Activated CD4-positive, alpha-beta T cell treated with anti-CD3 and anti-CD28 coated beads, Interleukin-2, amount 10 ng/mL, durations not matched to agents 24 days and 14 days (primary cell): Measurements from ENCODE around the gene TYK2. TPM values are rescaled to one million over a fixed set of nuclear protein-coding genes. Genes with fewer than 3 reads are reported as not detected.
"Not testable (repeated sequence)": the region's sequence is repeated elsewhere in the genome, so short reads cannot be mapped to it uniquely, and the experiment has no call there.

ENCODE experiments used
- DNase-seq: peaks from one replicate; pipeline ENCODE4 v3.0.0; 2022
- H3K27ac Mint-ChIP-seq: one replicate; pipeline ENCODE4 v1.8.0; 2022; ENCODE audit warnings: mild to moderate bottlenecking, mixed read lengths
- H3K27me3 Mint-ChIP-seq: one replicate; pipeline ENCODE4 v1.8.0; 2022; ENCODE audit warnings: mixed read lengths
- H3K36me3 Mint-ChIP-seq: one replicate; pipeline ENCODE4 v1.8.0; 2022; ENCODE audit warnings: low read depth, mild to moderate bottlenecking, mixed read lengths
- H3K4me1 Mint-ChIP-seq: one replicate; pipeline ENCODE4 v1.8.0; 2021; ENCODE audit warnings: mixed read lengths
- H3K4me3 Mint-ChIP-seq: one replicate; pipeline ENCODE4 v1.8.0; 2022; ENCODE audit warnings: mild to moderate bottlenecking, moderate library complexity, mixed read lengths
- H3K9me3 Mint-ChIP-seq: one replicate; pipeline ENCODE4 v1.8.0; 2021; ENCODE audit warnings: mixed read lengths
- intact Hi-C: fragments of 100-400 bp; cut with micrococcal nuclease; formaldehyde crosslinking; loops from one replicate; pipeline ENCODE4 v1.15.1; 2023
- total RNA-seq: library from RNA; stranded (reverse); gene quantifications from 2 replicates; pipeline ENCODE4 v1.2.3, GENCODE V29; 2022

Gene TYK2
- total RNA-seq, 1 donor from 2014 or later: 255 TPM

DNA sequence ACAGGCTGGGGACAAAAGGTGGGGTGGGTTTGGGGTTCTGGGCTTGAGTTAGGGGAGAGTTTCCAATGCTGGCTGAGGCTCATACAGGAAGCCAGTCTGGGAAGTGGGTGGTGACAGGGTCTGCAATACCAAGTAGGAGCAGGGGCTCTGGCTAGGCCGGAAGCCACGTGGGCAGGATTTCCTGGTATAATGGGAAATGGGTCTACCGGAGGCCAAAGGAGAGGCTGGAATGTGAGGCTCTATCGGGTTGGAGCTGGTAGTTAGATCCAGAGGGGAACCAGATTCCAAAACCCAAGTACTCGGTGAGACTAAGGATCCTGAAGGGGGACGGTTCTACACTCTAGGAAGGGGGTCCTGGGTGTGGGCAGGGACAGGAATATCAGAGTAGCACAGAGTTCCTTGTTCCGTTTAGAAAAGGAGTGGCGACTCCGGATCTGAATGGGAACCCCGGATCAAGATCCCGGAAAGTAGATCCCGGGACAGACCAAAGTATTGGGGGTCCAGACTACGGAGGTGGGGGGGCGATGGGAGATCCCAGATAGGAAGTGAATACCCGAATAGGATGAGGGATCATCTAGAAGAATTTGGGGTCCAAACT is 22.2 kb upstream of the TYK2 start:
- Mint-ChIP-seq H3K27ac (peak overlapping the region; percentile 98), H3K4me1 (peaks cover 55% of the 10 kb centered on the region), H3K36me3 (peaks cover 47% of the 10 kb centered on the region), H3K27me3 (no peaks in the 10 kb centered on the region), H3K9me3 (no peaks in the 10 kb centered on the region), H3K4me3 (peak overlapping the region; percentile 99)
- intact Hi-C loops: loop anchor here (2.0 to 5.0 kb wide), 5 partner anchors 70 to 295 kb away; partner anchors contain the start of genes CDKN2D, ILF3, KRI1 and PPAN
- peak; percentile 76 for DNase-seq

DNA sequence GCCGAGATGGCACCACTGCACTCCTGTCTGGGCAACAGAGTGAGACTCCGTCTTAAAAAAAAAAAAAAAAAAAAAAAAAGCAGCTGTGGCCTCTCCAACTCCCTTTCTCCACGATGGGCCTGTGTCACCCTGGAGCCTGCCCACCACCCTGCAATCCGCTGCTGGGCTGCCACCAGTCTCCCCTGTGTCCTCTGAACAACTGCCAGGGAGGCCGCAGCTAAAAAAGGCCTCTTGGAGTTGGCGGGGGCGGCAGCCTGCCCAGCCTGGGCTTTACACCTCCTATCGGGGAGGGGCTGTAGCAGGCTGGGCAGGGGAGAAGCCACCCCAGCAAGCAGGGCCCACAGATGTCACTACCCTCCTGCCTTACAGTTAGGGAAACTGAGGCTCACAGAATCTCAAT is 19.5 kb upstream of the TYK2 start:
- Mint-ChIP-seq H3K27ac (no peak overlapping the region), H3K4me3 (peak overlapping the region; percentile 99), H3K27me3 (no peaks in the 10 kb centered on the region), H3K4me1 (peaks cover 35% of the 10 kb centered on the region), H3K36me3 (peaks cover 62% of the 10 kb centered on the region), H3K9me3 (no peaks in the 10 kb centered on the region)
- DNase-seq: no peak
- intact Hi-C loops: loop anchor here (5.0 kb wide), 3 partner anchors 167 to 293 kb away; partner anchors contain the start of genes CDKN2D, ILF3, KRI1 and PPAN

DNA sequence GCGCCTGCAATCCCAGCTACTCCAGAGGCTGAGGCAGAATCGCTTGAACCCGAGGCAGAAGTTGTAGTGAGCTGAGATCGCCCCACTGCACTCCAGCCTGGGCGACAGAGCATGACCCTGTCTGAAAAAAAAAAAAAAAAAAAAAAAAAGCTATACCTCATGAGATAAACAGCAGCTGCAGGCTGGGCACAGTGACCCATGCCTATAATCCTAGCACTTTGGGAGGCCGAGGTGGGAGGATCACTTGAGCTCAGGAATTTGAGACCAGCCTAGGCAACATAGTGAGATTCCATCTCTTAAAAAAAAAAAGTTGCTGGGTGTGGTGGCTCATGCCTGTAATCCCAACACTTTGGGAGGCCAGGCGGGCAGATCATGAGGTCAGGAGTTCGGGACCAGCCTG is 19.0 kb upstream of the TYK2 start:
- Mint-ChIP-seq H3K4me1 (peaks cover 31% of the 10 kb centered on the region), H3K36me3 (peaks cover 66% of the 10 kb centered on the region)
- H3K27me3 Mint-ChIP-seq, H3K27ac Mint-ChIP-seq, H3K4me3 Mint-ChIP-seq, intact Hi-C loops, H3K9me3 Mint-ChIP-seq, DNase-seq: not testable (repeated sequence)

DNA sequence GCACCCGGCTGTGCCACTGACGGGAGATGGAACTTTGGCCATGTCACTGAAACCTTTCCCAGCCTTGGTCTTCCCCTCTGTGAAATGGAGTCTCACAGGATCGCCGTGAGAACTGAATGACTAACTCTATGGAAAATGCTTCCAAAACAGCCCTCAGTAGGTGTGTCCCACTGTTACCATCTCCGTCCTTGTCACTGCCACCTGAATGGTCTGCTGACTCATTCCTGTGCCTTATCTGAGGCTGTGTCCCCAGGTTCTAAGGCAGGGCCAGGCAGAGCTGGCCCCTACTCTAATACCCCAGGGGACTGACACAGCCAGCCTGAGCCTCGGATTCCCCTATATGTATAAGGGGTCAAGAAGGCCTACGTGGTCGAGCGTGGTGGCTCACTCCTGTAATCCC is 18.4 kb upstream of the TYK2 start:
- H3K4me3 Mint-ChIP-seq: no peak overlapping the region
- peaks cover 67% of the 10 kb centered on the region for H3K36me3 Mint-ChIP-seq
- intact Hi-C loops: no loop called here
- H3K4me1 Mint-ChIP-seq: peaks cover 29% of the 10 kb centered on the region
- H3K27me3 Mint-ChIP-seq: no peaks in the 10 kb centered on the region
- no peak overlapping the region for H3K27ac Mint-ChIP-seq
- no peak for DNase-seq
- no peaks in the 10 kb centered on the region for H3K9me3 Mint-ChIP-seq

DNA sequence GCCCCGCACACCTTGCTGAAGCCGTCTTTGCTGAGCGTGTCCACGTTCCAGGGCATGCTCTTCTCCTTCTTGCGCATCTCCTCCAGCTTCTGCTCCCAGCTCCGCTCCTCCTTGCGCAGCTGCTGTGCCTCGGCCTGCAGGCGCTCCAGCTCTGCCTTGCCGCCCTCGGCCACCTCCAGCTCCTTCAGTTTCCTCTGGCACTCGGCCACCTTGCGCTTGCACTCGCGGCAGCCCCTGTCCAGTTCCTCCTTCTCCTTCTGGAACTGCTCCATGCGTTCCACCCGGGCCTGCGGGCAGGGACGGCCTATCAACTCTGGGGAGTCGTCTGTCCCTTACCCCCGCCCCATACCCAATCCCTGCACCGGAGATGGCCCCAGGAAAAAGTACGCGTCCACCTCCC is 15.5 kb upstream of the TYK2 start:
- no peak for DNase-seq
- no peaks in the 10 kb centered on the region for H3K27me3 Mint-ChIP-seq
- H3K36me3 Mint-ChIP-seq: peaks cover 60% of the 10 kb centered on the region
- no peak overlapping the region for H3K4me3 Mint-ChIP-seq
- intact Hi-C loops: no loop called here
- H3K9me3 Mint-ChIP-seq: no peaks in the 10 kb centered on the region
- H3K4me1 Mint-ChIP-seq: peaks cover 9% of the 10 kb centered on the region
- H3K27ac Mint-ChIP-seq: no peak overlapping the region

DNA sequence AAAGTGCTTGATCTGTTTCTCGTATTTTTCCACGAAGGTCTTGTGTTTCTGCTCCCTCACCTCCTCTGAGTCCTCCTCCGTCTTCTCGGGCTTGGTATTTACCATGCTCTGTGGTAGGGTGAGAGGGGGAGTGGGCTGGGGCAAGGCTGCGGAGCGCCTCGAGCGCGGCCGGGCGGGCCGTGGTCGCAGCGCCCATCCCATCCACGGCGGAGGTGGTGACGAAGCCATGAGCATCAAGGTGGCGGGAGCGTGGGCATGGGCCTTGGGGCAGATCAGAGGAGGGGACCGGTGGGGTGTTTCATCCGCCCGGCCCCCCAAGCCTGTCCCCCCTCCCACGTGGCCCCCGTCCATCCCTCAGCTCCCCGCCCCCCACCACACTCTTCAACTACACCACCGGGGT is 15.1 kb upstream of the TYK2 start:
- H3K27ac Mint-ChIP-seq: no peak overlapping the region
- H3K4me1 Mint-ChIP-seq: peaks cover 8% of the 10 kb centered on the region
- intact Hi-C loops: no loop called here

DNA sequence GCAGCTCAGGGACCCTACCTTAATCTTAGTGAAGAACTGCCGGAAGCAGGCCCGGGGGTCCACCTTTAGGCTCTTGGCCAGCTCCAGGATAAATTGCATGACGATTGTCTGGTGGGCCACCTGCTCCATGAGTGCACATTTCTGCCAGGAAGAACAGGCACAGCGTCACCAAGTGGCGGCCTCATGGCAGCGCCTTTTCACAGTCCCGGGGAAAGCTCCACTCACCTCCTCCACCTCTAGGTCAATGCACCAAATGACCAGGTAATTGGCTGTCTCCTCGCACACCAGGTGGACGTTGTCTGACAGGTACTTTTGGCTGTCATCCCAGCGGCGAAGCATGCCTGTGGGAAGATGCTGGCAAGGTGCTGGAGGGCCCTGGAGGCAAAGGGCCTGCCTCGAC is 14.6 kb upstream of the TYK2 start:
- H3K27me3 Mint-ChIP-seq: no peaks in the 10 kb centered on the region
- H3K4me1 Mint-ChIP-seq: peaks cover 9% of the 10 kb centered on the region
- H3K27ac Mint-ChIP-seq: no peak overlapping the region
- intact Hi-C loops: no loop called here
- H3K9me3 Mint-ChIP-seq: no peaks in the 10 kb centered on the region
- DNase-seq: no peak
- no peak overlapping the region for H3K4me3 Mint-ChIP-seq
- H3K36me3 Mint-ChIP-seq: peaks cover 65% of the 10 kb centered on the region

More for the DNA sequence above, 15.1 kb upstream of the TYK2 start:
- no peaks in the 10 kb centered on the region for H3K27me3 Mint-ChIP-seq
- no peak for DNase-seq
- H3K4me3 Mint-ChIP-seq: no peak overlapping the region
- no peaks in the 10 kb centered on the region for H3K9me3 Mint-ChIP-seq
- H3K36me3 Mint-ChIP-seq: peaks cover 65% of the 10 kb centered on the region

DNA sequence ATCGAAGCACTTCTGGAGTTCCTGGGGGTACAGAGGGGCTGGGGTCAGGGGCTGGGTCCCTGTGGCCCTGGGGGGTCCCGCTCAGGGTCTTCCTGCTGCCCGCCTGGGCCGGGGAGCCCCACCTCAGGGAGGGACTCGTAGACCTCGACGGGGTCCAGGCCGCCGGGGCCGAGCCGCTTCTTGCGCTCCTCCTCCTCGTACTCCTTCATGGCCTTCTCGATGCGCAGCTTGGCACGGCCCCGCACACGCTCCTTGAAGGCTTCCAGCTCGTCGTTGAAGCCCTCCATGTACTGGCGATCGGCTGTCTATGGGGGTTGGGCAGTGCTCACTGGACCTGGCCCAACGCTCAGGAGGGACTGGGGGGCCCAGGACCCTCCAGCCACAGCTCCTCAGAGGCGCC is 12.8 kb upstream of the TYK2 start:
- Mint-ChIP-seq H3K4me1 (peaks cover 13% of the 10 kb centered on the region), H3K36me3 (peaks cover 68% of the 10 kb centered on the region), H3K9me3 (no peaks in the 10 kb centered on the region), H3K27ac (no peak overlapping the region), H3K4me3 (no peak overlapping the region), H3K27me3 (no peaks in the 10 kb centered on the region)
- intact Hi-C loops: no loop called here
- DNase-seq: no peak

DNA sequence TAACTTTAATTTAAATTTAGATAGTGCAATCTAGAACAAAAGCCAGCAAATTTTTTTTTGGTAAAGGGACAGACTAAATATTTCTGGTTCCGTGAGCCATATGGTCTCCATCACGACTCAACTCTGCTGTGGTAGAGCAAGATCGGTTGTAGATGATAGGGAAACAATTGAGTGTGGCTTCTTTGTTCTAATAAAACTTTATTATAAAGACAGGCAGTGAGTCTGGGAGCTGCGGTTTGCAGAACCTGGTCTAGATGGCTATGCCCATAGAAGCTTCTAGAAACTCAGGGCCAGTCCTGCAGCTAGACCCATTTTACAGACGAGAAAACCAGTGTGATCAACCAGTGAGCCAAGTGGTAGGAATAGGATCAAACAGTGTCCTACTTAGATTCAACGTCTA is 11.7 kb upstream of the TYK2 start:
- H3K36me3 Mint-ChIP-seq: peaks cover 60% of the 10 kb centered on the region
- no peak overlapping the region for H3K27ac Mint-ChIP-seq
- DNase-seq: no peak
- no peak overlapping the region for H3K4me3 Mint-ChIP-seq
- no peaks in the 10 kb centered on the region for H3K27me3 Mint-ChIP-seq
- H3K9me3 Mint-ChIP-seq: no peaks in the 10 kb centered on the region
- peaks cover 9% of the 10 kb centered on the region for H3K4me1 Mint-ChIP-seq
- intact Hi-C loops: no loop called here

DNA sequence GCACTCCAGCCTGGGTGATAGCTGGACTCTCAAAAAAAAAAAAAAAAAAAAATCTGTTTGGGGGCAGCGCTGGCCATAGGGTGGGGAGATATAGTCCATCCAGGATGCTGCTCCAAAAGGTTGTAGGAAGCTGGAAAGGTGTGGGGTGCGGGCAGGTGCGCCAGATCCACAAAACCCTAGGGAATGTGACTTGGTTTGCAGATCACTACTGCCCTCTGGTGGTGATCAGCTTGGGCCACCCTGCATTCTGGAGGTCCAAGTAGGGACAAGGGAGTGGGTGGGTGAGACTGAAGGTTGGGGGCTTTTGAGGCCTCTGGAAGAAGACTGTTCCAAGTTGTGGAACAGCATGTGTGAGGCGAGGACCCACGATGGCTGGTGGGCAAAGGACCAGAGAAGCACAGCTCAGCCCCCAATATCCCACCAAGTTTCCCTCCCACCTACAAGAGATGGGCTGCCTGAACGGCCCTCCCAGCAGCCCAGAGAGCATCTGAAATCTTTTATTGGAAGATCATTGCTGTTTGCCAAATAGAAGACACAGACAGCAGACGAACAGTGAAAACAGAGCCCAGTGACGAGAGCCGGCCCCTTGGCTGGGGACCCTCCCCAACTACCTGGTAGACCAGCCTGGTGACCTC is 10.4 kb upstream of the TYK2 start:
- Mint-ChIP-seq H3K27ac (no peak overlapping the region), H3K27me3 (no peaks in the 10 kb centered on the region), H3K9me3 (no peaks in the 10 kb centered on the region), H3K36me3 (peaks cover 49% of the 10 kb centered on the region), H3K4me3 (no peak overlapping the region), H3K4me1 (peaks cover 9% of the 10 kb centered on the region)
- peak; percentile 90 for DNase-seq
- intact Hi-C loops: no loop called here

DNA sequence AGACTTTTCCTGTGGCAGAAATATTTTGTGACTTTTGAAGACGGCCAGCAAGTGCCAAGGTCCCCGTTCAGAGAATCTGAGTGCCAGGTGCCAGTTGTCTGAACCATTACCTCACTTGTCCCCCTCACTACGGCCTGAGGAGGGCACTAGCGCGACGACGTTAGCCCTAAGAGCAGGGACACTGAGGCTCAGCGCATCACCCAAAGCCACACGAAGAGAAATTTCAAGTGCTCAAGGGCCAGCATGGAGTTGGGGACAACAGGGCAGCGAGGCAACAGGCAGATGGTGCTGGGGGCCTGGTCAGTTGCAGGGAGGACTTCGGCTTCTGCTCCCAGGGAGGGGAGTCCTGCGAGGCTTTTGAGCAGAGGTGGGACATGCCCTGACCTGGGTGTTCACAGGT is 9.5 kb upstream of the TYK2 start:
- Mint-ChIP-seq H3K27me3 (no peaks in the 10 kb centered on the region), H3K27ac (no peak overlapping the region), H3K36me3 (peaks cover 42% of the 10 kb centered on the region), H3K4me1 (peaks cover 9% of the 10 kb centered on the region), H3K9me3 (no peaks in the 10 kb centered on the region), H3K4me3 (no peak overlapping the region)
- DNase-seq: peak; percentile 71
- intact Hi-C loops: loop anchor here (1.0 to 5.0 kb wide), 3 partner anchors 121 to 458 kb away; no protein-coding TSS in a partner anchor

DNA sequence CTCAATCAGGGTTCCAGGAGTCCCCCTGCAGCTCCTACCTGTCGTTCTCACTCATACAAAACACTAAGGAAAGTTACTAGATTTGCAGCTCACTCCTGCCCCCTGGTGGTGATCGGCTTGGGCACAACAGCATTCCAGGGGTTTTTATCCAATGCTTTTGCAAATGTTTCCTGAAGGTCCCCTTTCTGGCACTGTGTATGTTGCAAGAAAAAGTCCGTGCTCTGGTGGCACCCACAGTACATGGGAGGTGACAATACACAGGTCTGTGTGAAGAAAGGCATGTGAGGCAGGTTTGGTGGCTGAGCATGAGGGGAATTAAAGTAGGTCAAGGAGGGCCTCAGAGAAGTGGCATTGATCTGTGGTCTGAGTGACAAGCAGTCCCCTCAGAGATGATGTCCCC is 8.6 kb upstream of the TYK2 start:
- Mint-ChIP-seq H3K4me3 (no peak overlapping the region), H3K36me3 (peaks cover 37% of the 10 kb centered on the region), H3K4me1 (peaks cover 9% of the 10 kb centered on the region), H3K27ac (no peak overlapping the region), H3K9me3 (no peaks in the 10 kb centered on the region), H3K27me3 (no peaks in the 10 kb centered on the region)
- intact Hi-C loops: loop anchor here (1.0 to 5.0 kb wide), 3 partner anchors 120 to 457 kb away; no protein-coding TSS in a partner anchor
- DNase-seq: peak; percentile 93

DNA sequence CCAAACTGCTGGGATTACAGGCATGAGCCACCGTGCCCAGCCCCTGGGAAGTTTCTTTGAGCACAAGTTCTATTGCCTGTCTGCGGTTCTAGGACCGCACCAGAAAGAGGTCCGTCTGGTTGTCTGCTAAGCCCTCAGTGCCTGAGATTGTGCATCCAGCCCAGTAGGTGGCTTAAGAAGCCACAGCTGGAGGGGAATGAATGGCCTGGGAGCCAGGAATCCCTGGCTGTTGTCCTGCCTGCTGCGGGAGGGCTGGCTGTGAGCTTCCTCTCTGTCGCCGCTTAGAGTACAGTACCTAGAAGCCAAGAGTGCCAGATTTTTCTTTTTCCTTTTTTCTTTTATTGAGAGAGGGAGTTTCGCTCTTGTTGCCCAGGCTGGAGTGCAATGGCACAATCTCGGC is 4.2 kb upstream of the TYK2 start:
- Mint-ChIP-seq H3K4me3 (no peak overlapping the region), H3K36me3 (peaks cover 18% of the 10 kb centered on the region), H3K27me3 (peaks cover 1% of the 10 kb centered on the region), H3K4me1 (peaks cover 18% of the 10 kb centered on the region), H3K9me3 (no peaks in the 10 kb centered on the region), H3K27ac (no peak overlapping the region)
- intact Hi-C loops: no loop called here
- no peak for DNase-seq

DNA sequence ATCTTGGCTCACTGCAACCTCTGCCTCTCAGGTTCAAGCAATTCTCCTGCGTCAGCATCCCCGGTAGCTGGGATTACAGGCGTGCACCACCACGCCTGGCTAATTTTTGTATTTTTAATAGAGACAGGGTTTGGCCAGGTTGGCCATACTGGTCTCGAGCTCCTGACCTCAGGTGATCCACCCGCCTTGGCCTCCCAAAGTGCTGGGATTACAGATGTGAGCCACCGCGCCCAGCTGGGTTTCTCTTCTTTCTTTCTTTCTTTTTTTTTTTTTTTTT is 2.8 kb upstream of the TYK2 start:
- intact Hi-C loops, DNase-seq, H3K27ac Mint-ChIP-seq, H3K4me3 Mint-ChIP-seq, H3K27me3 Mint-ChIP-seq, H3K9me3 Mint-ChIP-seq: not testable (repeated sequence)
- Mint-ChIP-seq H3K4me1 (peaks cover 17% of the 10 kb centered on the region), H3K36me3 (peaks cover 19% of the 10 kb centered on the region)
